IPS-NIHi7 (cell line): Measurements from ENCODE around the gene WSCD2.

ENCODE experiments used
- DNase-seq: peaks from one replicate; pipeline ENCODE4 v3.0.0; 2012; ENCODE audit warnings: mixed read lengths; ENCODE audit errors: extremely low spot score

WSCD2 gene

GRCh38 chr12:108129017-108129812 lies at the start of gene WSCD2:
TSS of gene WSCD2 (plus strand) at chr12:108129288. CDS start at chr12:108195833, 66,545 bp downstream.
- DNase-seq: peak; percentile 80

GRCh38 chr12:108079721-108080120 lies 49.4 kb upstream of the WSCD2 start:
- DNase-seq: no peak

GRCh38 chr12:108080363-108080762 lies 48.7 kb upstream of the WSCD2 start:
- no peak for DNase-seq

- DNase-seq: no peak
Measured at GRCh38 chr12:108082485-108082884, 46.6 kb upstream of the WSCD2 start.

GRCh38 chr12:108087900-108088299 lies 41.2 kb upstream of the WSCD2 start:
- DNase-seq: no peak

GRCh38 chr12:108090107-108090899 lies 38.8 kb upstream of the WSCD2 start:
- DNase-seq: no peak

- DNase-seq: no peak
Measured at GRCh38 chr12:108090932-108091678, 38.0 kb upstream of the WSCD2 start.

GRCh38 chr12:108091679-108092051 lies 37.4 kb upstream of the WSCD2 start:
- no peak for DNase-seq

- DNase-seq: no peak
Measured at GRCh38 chr12:108093209-108093608, 35.9 kb upstream of the WSCD2 start.

GRCh38 chr12:108094056-108094649 lies 34.9 kb upstream of the WSCD2 start:
- no peak for DNase-seq

GRCh38 chr12:108097160-108097911 lies 31.8 kb upstream of the WSCD2 start:
- no peak for DNase-seq

GRCh38 chr12:108098374-108098773 lies 30.7 kb upstream of the WSCD2 start:
- DNase-seq: no peak

- DNase-seq: no peak
Measured at GRCh38 chr12:108099073-108099472, 30.0 kb upstream of the WSCD2 start.

GRCh38 chr12:108099778-108100489 lies 29.2 kb upstream of the WSCD2 start:
- DNase-seq: no peak

GRCh38 chr12:108101605-108102175 lies 27.4 kb upstream of the WSCD2 start:
- DNase-seq: no peak

- no peak for DNase-seq
Measured at GRCh38 chr12:108102363-108102762, 26.7 kb upstream of the WSCD2 start.

GRCh38 chr12:108103087-108103486 lies 26.0 kb upstream of the WSCD2 start:
- no peak for DNase-seq

GRCh38 chr12:108103517-108103916 lies 25.6 kb upstream of the WSCD2 start:
- DNase-seq: no peak

- no peak for DNase-seq
Measured at GRCh38 chr12:108104657-108105056, 24.4 kb upstream of the WSCD2 start.

- DNase-seq: no peak
Measured at GRCh38 chr12:108106599-108106998, 22.5 kb upstream of the WSCD2 start.
